NCI-H2107 (cell line): ENCODE measurements around the gene PSTPIP1.
"Not testable (repeated sequence)": the region's sequence is repeated elsewhere in the genome, so short reads cannot be mapped to it uniquely, and the experiment has no call there.

Experiments used
- DNase-seq: peaks from one replicate; lab custom pipeline; 2025; lab: John Stamatoyannopoulos, UW

The PSTPIP1 gene

GRCh38 chr15:76994971-76995945 lies at the start of gene PSTPIP1:
Gene PSTPIP1, plus strand, starts transcription at chr15:76995126. Its CDS starts 448 bp downstream, at chr15:76995574.
- no peak for DNase-seq

- no peak for DNase-seq
Observed at GRCh38 chr15:76945494-76946093, 49.3 kb upstream of the PSTPIP1 start.

- no peak for DNase-seq
Observed at GRCh38 chr15:76947454-76947853, 47.5 kb upstream of the PSTPIP1 start.

- DNase-seq: no peak
Observed at GRCh38 chr15:76951220-76951619, 43.7 kb upstream of the PSTPIP1 start.

GRCh38 chr15:76953913-76954312 lies 41.0 kb upstream of the PSTPIP1 start:
- DNase-seq: no peak

- DNase-seq: no peak
Observed at GRCh38 chr15:76954744-76955143, 40.2 kb upstream of the PSTPIP1 start.

GRCh38 chr15:76961268-76962011 lies 33.5 kb upstream of the PSTPIP1 start:
- no peak for DNase-seq

- no peak for DNase-seq
Observed at GRCh38 chr15:76962337-76963013, 32.5 kb upstream of the PSTPIP1 start.

- no peak for DNase-seq
Observed at GRCh38 chr15:76963596-76963995, 31.3 kb upstream of the PSTPIP1 start.

- DNase-seq: no peak
Observed at GRCh38 chr15:76964157-76964556, 30.8 kb upstream of the PSTPIP1 start.

- not testable (repeated sequence) for DNase-seq
Observed at GRCh38 chr15:76966051-76966450, 28.9 kb upstream of the PSTPIP1 start.

GRCh38 chr15:76967067-76967466 lies 27.9 kb upstream of the PSTPIP1 start:
- DNase-seq: no peak

- DNase-seq: no peak
Observed at GRCh38 chr15:76968306-76968705, 26.6 kb upstream of the PSTPIP1 start.

- no peak for DNase-seq
Observed at GRCh38 chr15:76972389-76973361, 22.3 kb upstream of the PSTPIP1 start.

- DNase-seq: no peak
Observed at GRCh38 chr15:76973362-76973743, 21.6 kb upstream of the PSTPIP1 start.

- DNase-seq: no peak
Observed at GRCh38 chr15:76973906-76974305, 21.0 kb upstream of the PSTPIP1 start.

- no peak for DNase-seq
Observed at GRCh38 chr15:76974456-76975036, 20.4 kb upstream of the PSTPIP1 start.

GRCh38 chr15:76976141-76976540 lies 18.8 kb upstream of the PSTPIP1 start:
- no peak for DNase-seq

GRCh38 chr15:76976572-76977270 lies 18.2 kb upstream of the PSTPIP1 start:
- DNase-seq: no peak
